Erythroblast (primary cell): ENCODE results near the gene XYLT2.

ENCODE experiments used
- GATA1 ChIP-seq: IDR thresholded peaks from 2 replicates; pipeline ENCODE4 v1.6.1; 2011; ENCODE audit warnings: low read depth, mild to moderate bottlenecking, control low read depth, low read length, moderate library complexity
- POLR2A ChIP-seq: IDR thresholded peaks from 2 replicates; pipeline ENCODE4 v1.6.1; 2011; ENCODE audit warnings: mild to moderate bottlenecking, low read length

DNA sequence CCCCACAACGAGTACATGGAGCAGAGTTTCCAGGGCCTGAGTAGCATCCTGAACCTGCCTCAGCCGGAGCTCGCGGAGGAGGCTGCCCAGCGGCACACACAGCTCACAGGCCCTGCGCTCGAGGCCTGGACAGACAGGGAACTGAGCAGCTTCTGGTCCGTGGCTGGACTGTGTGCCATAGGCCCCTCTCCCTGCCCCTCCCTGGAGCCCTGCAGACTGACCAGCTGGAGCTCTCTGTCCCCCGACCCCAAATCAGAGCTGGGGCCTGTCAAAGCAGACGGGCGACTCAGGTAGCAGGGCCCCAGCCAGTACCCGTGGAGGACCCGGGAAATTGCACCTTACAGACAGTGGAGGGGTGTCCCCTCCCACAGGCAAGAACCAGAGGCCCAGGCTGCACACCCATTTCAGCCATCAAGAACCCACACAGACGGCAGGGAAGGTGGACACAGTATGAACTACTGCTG is 14.1 kb downstream of the XYLT2 start:
- TF ChIP-seq POLR2A (no peak), GATA1 (no peak)
